HG03442 (cell line): Measurements from ENCODE around the gene PUM2.
"Not testable (repeated sequence)": the region's sequence is repeated elsewhere in the genome, so short reads cannot be mapped to it uniquely, and the experiment has no call there.

Source experiments
- ATAC-seq: cut with Tn5 transposase; IDR thresholded peaks from one replicate; pipeline ENCODE4 v1.9.1; 2021; ENCODE audit warnings: mild to moderate bottlenecking, moderate library complexity; ENCODE audit not compliant: unreplicated experiment

The PUM2 gene

DNA sequence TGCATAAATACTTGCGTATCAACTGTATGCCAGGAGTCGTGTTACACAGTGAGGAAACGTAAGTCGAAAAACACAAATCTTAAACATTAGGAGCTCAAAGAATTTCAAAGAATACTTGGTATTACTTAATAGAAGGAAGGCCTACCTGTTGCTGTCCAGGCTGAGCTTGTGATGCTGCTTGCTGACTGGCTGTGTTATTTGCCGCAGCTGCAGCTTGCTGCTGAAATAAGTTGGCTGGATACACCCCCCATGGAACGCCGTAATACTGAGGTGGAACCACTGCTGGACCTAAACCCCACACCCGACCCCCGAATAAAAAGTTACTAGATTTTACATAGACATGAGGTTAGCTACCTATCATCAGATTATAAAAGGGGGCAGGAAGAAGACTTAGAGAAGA, 56.4 kb downstream of the PUM2 start:
- no peak for ATAC-seq

DNA sequence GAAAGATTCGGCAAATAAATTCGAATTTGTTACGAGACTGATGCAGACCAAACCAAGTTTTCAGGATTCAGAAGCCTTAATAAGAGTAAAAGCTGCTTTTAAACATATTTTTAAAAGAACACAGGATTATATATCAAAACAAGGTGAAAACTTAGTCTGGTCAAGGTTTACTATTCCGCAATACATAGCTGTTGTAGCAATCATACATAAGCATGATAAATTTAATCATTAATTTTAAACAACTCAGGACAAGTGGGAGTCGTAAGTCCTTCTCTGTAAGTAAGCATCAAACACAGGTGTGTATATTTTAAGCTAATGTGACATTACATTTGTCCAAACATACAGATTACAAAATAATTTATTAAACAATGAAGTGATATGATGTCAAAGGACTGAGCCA, 57.7 kb downstream of the PUM2 start:
- ATAC-seq = no peak

DNA sequence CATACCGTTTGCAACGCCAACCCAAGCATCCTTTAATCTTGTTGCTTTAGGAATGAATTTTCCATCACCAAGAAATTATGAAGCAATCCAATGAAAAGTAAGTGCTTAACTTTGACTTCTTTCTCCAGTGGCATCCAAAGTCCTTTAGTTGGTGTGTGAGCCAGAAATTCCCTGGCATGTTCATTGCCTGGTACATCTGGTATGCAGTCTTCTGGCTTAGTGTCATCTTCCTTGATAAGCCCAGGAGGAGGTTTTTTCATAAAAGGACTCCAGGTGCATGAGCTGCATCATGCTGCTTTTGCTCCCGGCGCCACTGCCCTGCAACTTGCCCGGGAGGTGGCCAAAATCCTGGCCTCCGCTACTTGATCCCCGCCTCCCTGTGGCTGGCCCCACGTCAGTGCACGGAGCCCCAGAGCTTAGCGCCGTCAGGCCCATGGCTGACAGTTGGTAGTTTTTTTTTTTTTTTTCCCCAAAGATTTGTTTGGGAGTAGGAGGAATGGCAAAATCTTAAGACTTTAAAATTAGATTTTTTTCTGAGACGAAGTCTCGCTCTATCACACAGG, 58.7 kb downstream of the PUM2 start:
- no peak for ATAC-seq

DNA sequence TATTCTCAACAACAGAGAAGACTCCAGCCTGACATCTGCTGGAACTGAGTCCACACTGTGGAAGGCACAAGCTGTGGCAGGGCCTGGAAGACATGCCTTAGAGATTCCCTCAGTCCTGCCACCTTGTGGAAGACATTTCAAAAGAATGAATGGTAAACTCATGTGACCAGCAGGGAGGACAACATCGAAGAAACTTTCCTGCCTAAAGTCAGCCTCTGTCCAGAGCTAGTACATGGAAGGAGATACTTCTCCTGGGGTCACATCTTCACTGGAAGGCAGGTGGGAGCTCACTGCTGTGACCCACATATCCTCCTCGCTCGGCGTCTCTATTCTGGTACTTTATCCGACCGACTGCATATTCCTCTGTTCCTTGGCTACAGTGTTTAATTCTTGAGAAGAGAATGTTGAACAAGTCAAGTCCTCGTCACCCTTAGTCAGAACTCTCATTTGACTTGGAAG, 59.5 kb downstream of the PUM2 start:
- ATAC-seq = peak; percentile 68

DNA sequence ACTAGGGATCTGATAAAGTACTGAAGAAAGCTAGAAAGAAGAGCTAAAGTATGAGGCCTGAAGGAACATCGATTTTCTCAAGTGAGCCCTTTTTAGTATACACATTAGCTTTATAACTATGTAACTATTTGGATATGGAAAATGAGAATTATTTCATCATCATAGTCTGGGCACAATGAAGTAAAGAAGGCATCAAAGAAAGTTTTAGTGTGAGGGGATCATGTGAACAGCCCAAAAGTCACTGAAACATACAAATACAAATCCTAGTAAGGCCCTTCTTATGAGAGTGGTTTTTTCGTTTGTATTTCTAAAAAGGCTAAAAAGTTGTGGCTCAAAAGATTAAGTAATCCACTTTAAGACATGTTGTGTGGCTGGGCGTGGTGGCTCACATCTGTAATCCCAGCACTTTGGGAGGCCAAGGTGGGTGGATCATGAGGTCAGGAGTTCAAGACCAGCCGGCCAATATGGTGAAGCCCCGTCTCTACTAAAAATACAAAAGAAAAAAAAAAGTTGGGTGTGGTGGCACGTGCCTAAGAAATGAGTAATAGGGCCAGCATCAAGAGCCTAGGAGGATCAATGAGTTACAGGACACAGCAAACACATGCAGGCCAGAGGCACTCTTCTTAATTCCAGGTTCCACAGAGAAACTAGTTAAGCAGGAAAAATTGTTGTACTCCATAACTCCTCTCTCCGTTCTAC, 61.9 kb downstream of the PUM2 start:
- no peak for ATAC-seq

DNA sequence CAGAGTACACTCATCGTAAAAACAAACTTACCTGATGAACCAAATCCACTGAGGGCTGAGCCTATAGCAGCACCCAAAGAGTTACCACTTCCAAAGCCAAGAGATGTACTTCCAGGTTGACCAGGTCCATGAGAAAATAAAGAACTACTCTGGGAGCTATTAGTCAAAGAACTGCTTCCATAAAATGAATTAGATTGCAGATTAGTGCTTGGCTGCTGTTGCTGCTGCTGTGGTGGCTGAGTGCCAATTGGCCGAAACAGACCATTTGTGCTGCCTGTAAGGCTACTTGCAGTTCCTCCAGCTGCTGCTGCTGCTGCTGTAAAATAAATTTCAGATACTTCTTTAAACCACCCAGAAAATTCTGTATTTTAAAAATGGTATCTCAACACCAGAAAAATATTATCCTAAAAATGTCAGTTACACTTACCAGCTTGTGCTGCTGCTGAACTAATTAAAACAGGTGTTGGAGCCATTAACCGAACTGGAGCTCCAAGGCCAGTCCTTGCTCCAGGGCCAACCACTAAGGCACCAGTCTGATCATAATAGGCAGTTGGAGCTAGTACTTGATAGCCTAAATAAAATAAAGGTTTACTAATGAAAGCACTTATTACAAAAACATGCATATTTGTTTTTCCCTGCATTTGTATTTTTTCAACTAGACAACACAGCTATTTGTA, 67.6 kb downstream of the PUM2 start:
- no peak for ATAC-seq

DNA sequence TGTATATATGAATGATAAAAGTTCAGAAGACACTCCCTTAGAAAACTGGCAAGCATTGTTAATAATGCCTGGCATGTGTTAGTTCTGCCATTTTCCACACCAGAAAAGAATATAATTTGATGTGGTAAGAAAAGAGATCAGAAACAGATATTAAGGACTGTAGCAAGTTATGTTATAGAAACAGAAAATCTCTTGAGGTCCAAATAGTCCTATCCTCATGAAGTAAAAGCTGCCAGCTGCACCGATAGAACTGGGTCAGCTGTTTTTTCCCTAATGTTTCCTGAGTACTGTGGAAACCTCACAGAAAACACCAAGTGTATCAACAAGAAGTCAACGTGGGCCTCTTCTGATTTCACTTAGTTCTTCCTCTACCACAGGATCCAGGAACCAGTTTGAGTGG, 68.8 kb downstream of the PUM2 start:
- no peak for ATAC-seq

DNA sequence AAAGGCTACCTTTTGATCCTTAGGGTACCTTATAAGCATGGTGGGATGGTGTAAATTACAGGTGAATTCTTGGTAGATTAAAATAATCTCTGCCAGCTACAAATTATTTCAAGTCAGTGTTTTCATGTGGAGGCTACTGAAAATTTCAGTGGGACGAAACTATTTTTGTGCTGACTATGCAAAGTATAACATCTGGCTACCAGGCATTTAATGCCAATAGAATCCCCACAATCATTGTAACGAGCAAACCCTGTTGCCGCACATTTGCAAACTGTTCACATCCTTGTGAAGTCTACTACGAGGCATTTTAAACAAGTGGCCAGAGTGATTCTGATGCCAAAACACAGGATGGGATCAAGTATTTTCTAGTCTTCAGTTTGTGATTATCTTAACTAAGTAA, 77.6 kb downstream of the PUM2 start:
- ATAC-seq = no peak

DNA sequence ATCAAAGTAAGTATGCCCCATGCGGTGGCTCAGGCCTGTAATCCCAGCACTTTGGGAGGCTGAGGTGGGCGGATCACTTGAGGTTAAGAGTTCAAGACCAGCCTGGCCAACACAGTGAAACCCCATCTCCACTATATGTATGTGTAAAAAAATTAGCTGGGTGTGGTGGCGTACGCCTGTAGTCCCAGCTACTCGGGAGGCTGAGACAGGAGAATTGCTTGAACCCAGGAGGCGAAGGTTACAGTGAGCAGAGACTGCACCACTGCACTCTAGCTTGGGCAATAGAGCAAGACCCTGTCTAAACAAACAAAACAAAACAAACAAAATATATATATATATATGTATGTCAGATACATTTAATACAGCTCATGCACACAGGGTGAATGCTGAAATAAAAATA, 82.3 kb downstream of the PUM2 start:
- not testable (repeated sequence) for ATAC-seq

DNA sequence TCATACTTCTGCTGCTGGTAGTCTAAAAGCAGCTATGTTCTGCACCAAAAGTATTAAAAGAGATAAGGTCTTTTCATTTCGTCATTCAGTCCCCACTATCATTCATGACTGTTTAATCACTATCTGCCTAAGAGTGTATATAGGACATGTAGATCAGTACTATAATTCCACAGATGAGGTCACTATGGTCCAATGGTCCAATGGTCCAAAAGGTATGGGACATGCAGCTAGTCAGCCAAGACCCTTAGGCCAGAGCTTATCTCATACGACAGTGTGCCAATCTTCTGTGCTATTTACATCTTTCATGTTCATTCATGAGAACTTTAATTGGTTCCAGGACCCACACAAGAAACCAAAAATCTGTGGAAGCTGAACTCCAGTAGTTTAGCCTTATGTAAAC, 83.1 kb downstream of the PUM2 start:
- no peak for ATAC-seq

DNA sequence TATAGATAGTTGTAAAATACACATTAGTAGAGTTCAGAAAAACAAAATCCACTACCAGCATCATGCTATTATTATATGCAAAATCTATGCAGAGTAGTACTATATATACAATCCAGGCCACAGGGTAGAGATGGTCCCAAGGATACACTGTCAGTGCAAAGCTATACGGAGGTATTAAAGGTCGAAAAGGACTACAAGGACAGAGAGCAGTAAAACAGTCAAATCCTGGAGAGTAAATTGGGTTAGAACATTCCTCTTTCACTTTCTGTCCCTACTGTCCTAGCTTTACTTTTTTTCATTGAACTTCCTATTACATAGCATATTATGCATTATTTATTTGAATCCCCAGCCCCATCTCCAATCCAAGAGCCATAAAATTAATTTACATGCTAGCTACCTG, 86.0 kb downstream of the PUM2 start:
- no peak for ATAC-seq

DNA sequence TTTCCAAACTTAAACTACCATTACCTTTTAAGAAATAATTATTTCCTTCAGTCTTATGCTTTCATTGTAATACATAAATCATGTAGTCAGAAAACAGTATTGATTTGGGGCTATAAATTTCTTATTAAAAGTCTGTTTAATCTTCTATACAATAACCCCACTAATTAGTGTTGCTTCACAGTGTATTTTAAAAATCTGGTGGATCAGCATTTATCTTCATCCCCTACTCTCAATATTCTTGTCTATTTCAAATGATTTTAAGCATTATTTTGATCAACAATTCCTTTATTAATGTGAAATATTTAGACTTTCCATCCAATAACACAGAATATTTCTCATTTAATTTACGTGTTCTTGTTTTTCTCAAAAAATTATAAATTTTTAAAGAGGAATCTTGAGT, 93.2 kb downstream of the PUM2 start:
- ATAC-seq = no peak

DNA sequence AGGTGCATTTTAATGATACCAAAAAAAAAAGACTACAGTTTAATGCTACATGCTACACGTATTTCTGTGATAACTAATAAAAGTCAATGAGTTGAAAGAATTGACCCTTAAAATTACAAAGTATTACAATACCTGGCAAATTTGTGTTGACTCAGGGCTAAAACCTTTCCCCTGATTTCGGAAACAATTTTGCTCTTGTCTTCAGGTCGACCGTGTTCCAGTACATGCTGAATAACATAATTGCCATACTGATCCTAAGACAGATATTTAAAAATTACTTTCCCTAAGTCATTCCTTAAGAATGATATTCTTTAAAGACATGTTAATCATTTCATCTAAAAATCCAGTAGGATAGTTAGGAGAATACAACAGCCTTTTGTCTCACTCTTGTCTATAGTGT, 95.9 kb downstream of the PUM2 start:
- no peak for ATAC-seq

DNA sequence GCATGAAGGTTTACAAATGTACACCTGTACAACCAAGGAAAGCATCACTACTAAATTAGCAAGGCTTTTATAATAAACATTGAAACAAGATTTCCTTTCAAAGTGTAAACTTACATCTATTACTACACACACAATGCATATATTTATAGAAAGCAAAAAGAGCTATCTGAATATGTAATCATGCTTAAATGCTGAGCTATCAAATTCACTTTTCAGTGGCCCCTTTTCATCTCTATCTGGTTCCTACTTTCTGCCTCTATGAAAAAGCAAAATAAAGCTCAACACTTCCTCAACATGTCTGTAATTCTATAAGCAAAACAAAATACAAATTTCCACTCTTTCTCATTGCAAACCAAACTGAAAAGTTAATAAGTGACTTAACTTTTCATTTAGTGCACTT, 100.2 kb downstream of the PUM2 start:
- no peak for ATAC-seq

DNA sequence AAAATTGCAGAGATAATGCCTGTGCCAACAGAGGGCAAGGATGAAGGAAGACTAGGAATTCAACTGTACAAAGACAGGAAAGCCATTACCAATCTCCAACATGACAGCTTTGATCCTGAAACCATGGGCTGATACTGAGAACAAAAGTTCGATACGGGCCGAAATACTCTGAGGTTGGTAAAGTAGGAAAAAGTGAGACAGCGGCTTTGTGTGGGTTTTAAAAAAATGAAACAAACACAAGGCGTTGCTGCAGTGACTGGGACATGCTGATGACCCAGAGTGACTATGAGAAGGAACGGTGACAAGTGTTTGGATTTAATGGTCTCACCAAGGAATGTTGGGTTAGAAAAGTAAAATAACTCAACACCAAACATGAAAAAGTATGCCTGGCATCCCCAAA, 101.5 kb downstream of the PUM2 start:
- no peak for ATAC-seq

DNA sequence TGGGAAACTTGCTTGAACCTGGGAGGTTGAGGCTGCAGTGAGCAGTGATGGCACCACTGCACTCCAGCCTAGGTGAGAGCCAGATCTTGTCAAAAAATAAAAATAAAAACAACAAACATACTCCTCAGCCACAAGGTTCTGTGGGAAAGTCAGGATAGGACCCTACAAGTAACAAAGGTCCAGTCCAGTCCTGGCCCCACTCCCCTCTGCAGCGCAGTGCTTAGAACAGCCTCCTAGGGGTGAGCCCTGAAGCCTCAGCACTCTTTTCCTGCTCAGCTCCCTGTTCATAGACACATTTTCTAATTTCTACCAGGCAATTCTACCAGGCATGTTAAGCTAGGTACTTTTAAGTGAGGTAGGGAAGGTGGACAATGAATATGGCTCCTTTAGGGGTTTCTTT, 103.6 kb downstream of the PUM2 start:
- ATAC-seq = no peak

DNA sequence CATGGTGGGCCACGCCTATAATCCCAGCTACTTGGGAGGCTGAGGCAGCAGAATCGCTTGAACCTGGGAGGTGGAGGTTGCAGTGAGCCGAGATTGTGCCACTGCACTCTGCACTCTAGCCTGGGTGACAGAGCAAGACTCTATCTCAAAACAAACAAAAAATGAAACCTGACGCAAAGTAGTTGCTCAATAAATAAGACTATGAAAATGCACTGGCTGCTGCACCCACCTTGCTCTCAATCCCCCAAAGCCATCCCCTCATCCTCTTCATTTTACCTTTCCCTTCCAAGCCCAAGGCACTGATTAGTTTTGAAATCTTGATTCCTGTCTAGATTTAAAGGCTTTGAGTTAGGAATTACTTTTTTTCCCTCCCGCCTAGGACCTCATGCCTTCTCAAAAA, 107.0 kb downstream of the PUM2 start:
- ATAC-seq = not testable (repeated sequence)

DNA sequence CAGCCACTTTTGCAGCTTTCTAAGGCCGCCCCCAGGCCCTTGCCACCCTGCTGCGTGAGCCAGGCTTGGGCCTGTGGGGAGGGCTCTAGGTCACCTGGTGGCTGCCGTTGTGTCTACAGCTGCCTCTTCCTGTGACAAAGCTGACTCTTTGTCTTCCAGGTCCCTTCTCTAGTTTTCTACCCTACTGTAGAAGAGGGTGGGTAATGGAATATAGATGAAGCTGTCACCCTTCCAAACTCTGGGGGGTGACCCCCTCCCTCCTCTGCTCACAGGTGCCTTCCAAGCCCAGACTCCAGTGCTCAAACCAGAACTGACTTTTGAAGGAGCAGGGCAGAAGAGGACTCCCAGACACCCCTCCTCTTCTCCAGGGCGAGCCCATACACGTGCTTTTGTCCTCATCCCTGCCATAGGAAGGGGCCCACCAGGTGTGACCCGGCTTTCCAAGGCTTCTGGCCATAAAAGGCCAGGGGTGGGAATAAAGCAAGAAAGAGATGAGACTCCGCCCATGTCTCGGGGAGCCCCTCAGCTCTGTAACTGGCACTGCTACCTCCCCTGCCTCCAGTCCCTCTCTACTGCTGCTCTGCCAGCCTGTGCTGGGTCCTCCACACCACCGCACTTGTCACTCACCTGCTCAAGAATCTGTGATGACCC, 107.8 kb downstream of the PUM2 start:
- no peak for ATAC-seq

DNA sequence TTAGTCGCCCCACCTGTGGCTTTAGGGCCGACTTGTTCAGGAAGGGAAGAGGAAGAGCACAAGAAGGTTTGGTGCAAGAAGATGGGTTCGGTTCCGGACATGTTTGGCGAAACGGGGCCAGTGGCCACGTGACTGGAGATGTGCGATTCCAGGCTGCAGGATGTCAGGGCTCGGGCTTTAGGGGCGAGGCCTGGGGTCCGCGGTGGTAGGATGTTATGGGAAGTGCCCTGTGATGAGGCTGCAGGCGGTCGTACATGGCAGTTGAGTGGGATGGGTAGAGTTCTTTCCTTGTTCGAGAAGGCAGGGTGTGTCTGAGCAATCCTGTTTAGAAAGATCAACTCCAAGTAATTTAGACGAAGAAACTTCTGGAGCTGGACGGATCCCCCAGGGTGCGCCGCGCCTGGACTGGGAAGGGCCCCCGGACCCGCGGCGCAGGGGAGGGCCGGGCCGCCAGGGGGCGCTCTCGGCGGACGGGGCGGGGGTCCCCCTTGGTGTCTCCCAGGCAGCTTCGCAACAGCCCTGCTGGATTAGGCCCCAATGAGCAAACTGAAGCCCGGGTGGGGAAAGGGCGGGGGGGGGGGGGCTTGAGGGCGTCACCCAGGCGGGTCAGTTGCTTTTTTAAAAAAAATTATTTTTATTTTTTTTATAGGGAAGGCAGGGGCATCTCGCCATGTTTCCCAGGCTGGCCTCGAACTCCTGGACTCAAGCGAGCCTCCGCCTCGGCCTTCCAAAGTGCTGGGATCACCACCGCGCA, 108.5 kb downstream of the PUM2 start:
- no peak for ATAC-seq

DNA sequence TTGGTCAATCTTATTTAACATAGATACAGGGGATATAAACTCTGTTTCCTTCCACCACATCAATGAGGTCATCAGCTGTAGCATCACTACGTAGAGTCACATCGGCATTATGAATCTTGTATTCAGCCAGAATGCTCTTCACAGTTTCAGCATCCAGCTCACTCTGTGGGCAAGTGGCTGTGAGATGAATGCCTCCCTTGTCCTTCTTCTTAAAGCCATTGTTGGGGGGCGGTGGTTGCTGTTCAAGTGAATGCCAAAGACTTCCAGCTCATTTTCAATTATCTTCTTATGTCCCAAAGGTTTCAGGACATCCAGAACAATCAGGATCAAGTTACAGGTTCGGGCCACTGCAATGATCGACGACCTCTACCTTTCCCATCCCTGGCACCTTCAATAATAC, 110.4 kb downstream of the PUM2 start:
- ATAC-seq = not testable (repeated sequence)

DNA sequence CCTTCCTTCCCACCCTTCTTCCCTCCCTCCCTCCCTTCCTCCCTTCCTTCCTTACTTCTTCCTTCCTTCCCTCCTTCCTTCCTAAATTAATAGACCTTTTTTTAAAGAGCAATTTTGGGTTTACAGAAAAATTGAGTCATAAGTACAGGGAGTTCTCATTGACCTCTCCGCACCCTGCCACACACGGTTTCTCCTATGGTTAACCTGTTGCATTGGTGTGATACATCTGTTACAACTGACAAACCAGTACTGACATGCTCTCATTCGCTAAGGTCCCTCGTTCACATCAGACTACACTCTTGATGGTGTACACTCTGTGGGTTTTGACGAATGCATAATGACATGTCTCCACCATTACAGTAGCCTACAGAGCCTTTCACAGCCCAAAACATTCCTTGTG, 114.1 kb downstream of the PUM2 start:
- ATAC-seq = no peak
